ENCODE data around the gene CIB4. TPM values are rescaled to one million over a fixed set of nuclear protein-coding genes. Genes with fewer than 3 reads are reported as not detected.

The CIB4 gene
- total and polyA plus RNA-seq, 9 of the 15 experiments (the other 6 are each of a cell fraction or from before 2014, with no cell fraction given): not detected

DNA sequence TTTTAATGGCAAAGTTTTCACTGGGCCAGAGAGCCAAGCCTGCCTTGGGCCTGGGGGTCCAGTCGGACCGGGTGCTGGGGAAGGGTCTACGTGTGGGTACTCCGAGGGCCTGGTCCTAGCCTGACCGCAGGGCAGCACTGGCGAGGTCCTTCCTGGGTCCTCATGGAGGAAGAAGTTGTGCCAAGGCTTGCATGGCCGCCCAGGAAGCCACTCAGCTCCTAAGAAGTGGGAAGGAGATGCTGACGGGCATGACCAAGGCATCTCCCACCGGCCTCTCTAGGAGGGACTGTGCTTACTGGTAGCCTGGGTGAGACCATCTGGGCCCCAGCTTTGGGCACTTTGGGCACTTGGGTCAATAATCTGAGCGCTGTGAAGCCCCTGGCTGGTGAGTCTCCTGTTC lies 22.6 kb downstream of the CIB4 start (continued):
- TF ChIP-seq, protein P1, sequence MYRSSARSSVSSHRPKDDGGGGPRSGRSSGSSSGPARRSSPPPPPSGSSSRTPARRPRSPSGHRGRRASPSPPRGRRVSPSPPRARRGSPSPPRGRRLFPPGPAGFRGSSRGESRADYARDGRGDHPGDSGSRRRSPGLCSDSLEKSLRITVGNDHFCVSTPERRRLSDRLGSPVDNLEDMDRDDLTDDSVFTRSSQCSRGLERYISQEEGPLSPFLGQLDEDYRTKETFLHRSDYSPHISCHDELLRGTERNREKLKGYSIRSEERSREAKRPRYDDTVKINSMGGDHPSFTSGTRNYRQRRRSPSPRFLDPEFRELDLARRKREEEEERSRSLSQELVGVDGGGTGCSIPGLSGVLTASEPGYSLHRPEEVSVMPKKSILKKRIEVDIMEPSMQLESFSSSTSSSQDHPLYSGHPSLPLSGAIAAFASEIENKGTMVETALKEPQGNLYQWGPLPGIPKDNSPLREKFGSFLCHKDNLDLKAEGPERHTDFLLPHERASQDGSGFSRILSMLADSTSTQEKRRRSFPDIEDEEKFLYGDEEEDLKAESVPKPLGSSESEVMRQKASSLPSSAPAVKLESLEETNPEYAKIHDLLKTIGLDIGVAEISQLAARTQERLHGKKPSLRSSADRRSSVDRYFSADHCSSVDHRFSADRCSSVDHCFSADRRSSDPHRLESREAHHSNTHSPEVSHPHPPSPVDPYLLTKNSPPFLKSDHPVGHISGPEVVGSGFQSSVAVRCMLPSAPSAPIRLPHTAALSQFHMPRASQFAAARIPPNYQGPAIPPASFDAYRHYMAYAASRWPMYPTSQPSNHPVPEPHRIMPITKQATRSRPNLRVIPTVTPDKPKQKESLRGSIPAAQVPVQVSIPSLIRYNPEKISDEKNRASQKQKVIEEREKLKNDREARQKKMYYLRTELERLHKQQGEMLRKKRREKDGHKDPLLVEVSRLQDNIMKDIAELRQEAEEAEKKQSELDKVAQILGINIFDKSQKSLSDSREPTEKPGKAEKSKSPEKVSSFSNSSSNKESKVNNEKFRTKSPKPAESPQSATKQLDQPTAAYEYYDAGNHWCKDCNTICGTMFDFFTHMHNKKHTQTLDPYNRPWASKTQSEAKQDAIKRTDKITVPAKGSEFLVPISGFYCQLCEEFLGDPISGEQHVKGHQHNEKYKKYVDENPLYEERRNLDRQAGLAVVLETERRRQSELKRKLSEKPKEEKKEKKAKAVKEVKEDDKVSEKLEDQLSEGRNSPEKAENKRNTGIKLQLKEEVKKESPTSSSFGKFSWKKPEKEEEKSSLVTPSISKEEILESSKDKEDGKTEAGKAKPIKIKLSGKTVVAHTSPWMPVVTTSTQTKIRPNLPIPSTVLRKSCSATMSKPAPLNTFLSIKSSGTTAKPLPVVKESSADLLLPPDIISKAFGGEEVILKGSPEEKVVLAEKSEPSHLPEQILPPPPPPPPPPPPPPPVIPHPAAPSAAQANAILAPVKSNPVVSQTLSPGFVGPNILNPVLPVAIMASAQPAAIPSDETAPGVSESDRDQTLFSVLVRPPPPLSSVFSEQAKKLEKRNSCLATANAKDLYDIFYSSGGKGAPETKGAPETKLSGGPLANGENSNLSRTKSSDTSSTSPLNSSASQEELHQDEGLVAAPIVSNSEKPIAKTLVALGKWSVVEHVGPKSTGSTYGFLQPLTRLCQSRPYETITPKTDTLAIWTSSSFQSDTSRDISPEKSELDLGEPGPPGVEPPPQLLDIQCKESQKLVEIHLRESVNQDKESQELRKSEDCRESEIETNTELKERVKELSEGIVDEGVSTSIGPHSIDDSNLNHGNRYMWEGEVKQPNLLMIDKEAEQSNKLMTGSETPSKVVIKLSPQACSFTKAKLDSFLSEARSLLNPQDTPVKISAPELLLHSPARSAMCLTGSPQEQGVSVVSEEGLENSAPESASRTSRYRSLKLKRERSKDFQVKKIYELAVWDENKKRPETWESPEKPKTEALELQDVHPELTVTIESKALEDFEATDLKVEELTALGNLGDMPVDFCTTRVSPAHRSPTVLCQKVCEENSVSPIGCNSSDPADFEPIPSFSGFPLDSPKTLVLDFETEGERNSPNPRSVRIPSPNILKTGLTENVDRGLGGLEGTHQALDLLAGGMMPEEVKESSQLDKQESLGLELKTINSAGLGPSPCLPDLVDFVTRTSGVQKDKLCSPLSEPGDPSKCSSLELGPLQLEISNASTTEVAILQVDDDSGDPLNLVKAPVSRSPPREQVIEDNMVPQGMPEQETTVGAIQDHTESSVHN (IDR thresholded peaks at IDR 0.05; ENCODE audit: borderline replicate concordance in 1 of 2, low read depth in 1 of 2): no peak
- TF ChIP-seq U2AF2 (optimal IDR thresholded peaks at IDR 0.05; ENCODE audit: low read depth, low read length): no peak
- TF ChIP-seq ZEB2 (IDR thresholded peaks at IDR 0.05): no peak
- no peak for TF ChIP-seq RBM34 (IDR thresholded peaks at IDR 0.05; ENCODE audit: borderline replicate concordance, insufficient read depth, low read length)
- TF ChIP-seq POLR3A (IDR thresholded peaks at IDR 0.05; ENCODE audit: borderline replicate concordance, extremely low read depth, insufficient read depth, insufficient read length): no peak
- TF ChIP-seq SP2 (IDR thresholded peaks at IDR 0.05; ENCODE audit: extremely low read depth, low read depth, low read length, poor library complexity, severe bottlenecking): no peak
- TF ChIP-seq, protein P2, sequence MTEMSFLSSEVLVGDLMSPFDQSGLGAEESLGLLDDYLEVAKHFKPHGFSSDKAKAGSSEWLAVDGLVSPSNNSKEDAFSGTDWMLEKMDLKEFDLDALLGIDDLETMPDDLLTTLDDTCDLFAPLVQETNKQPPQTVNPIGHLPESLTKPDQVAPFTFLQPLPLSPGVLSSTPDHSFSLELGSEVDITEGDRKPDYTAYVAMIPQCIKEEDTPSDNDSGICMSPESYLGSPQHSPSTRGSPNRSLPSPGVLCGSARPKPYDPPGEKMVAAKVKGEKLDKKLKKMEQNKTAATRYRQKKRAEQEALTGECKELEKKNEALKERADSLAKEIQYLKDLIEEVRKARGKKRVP (CRISPR knock-in tag; IDR thresholded peaks at IDR 0.05): no peak
